ENCODE data around the gene TXNRD1.

GRCh38 chr12:104223712-104224111 lies 8.1 kb downstream of the TXNRD1 start:
- TF ChIP-seq POLR2AphosphoS5 (IDR thresholded peaks at IDR 0.05; ENCODE audit: low read depth, low read length): no peak
- TF ChIP-seq REST (IDR thresholded peaks at IDR 0.05; ENCODE audit: insufficient read depth in 1 of 2, low read depth in 2 of 2, low read length in 2 of 2): no peak
- TF ChIP-seq TAF1 (IDR thresholded peaks at IDR 0.05; ENCODE audit: borderline replicate concordance, insufficient read depth, low read length): no peak
- no peak for TF ChIP-seq SIN3A (IDR thresholded peaks at IDR 0.05; ENCODE audit: borderline replicate concordance, insufficient read depth, low read length)
- no peak for TF ChIP-seq FOXP2 (optimal IDR thresholded peaks at IDR 0.05; ENCODE audit: borderline replicate concordance, extremely low read depth, extremely low read length, insufficient read depth)

Measured in PFSK-1 (cell line).